K562 (cell line): ENCODE data around the gene CD14. TPM values are rescaled to one million over a fixed set of nuclear protein-coding genes. Genes with fewer than 3 reads are reported as not detected.

Experiments
- FIP1L1 ChIP-seq: fragments of 200-400 bp; formaldehyde crosslinking; IDR thresholded peaks from 2 replicates; pipeline ENCODE4 v1.6.1; 2018; ENCODE audit warnings: mild to moderate bottlenecking, low read depth, low read length; ENCODE audit not compliant: poor library complexity, severe bottlenecking
- MAFK ChIP-seq: IDR thresholded peaks from 2 replicates; pipeline ENCODE4 v1.6.1; 2011; ENCODE audit warnings: low read length, improper control_type of control experiment
- NKRF ChIP-seq: fragments of 450-650 bp; IDR thresholded peaks from 2 replicates; pipeline ENCODE4 v1.6.1; 2016; ENCODE audit warnings: borderline replicate concordance
- PHF20 ChIP-seq: fragments of 450-650 bp; IDR thresholded peaks from 2 replicates; pipeline ENCODE4 v1.6.1; 2018; ENCODE audit not compliant: partially characterized antibody
- USF1 ChIP-seq: sonication (generic); formaldehyde crosslinking; IDR thresholded peaks from 2 replicates; pipeline ENCODE4 v1.9.0; 2022; ENCODE audit warnings: mild to moderate bottlenecking, missing genetic modification reagents
- ZBTB40 ChIP-seq, 2 experiments: fragments of 450-650 bp in 1 of 2; sonication (generic) in 1 of 2; formaldehyde crosslinking in 1 of 2; IDR thresholded peaks; 2 replicates each; pipeline versions ENCODE4 v1.7.1 to v1.9.0; 2016 to 2022; ENCODE audit warnings: inconsistent platforms in 1 of 2, mild to moderate bottlenecking in 1 of 2, missing genetic modification reagents in 1 of 2
- ZBTB8A ChIP-seq: fragments of 450-650 bp; IDR thresholded peaks from 2 replicates; pipeline ENCODE4 v1.6.1; 2018; ENCODE audit warnings: mild to moderate bottlenecking, moderate library complexity; ENCODE audit not compliant: partially characterized antibody
- ZNF592 ChIP-seq: fragments of 450-650 bp; IDR thresholded peaks from 2 replicates; pipeline ENCODE4 v1.6.1; 2017; ENCODE audit warnings: antibody characterized with exemption, mild to moderate bottlenecking
- ZNF766 ChIP-seq: fragments of 200-800 bp; sonication (Bioruptor generic); conservative IDR thresholded peaks from 2 replicates; pipeline ENCODE4 v1.6.1; 2016; ENCODE audit warnings: missing genetic modification characterization, missing compliant biosample characterization
- polyA plus RNA-seq, 8 experiments: library from polyadenylated mRNA; depleted of rRNA in 4 of 8; stranded (reverse) in 5 of 8; unstranded in 3 of 8; fragments of >200 nt; fragmentation: Nextera tagmentation in 2 of 8; fragmentation: Illumina TruSeq in 1 of 8; extraction: Ambion mirVana in 2 of 8; extraction: Trizol in 1 of 8; gene quantifications; 2 replicates each; pipeline versions ENCODE4 v1.2.1 to v1.2.3, GENCODE V29; 2011 to 2014; ENCODE audit warnings: inconsistent platforms in 1 of 8, missing spikeins in 1 of 8
- total RNA-seq, 7 experiments: library from RNA; depleted of rRNA in 6 of 7; stranded (reverse); fragments of >200 nt in 6 of 7; fragmentation: Illumina TruSeq in 2 of 7; extraction: Trizol in 2 of 7; gene quantifications; 2 replicates each; pipeline versions ENCODE4 v1.2.1 to v1.2.3, GENCODE V29; 2011 to 2021; ENCODE audit warnings: low replicate concordance in 1 of 7

CD14 gene
- total and polyA plus RNA-seq, 9 of the 15 experiments (the other 6 are each of a cell fraction or from before 2014, with no cell fraction given), result 0.07 to 0.47 (median 0.14) TPM; not detected in 2

GRCh38 chr5:140664359-140665119, 31.6 kb upstream of the CD14 start, which contains the start of gene WDR55 (continued):
- peak; percentile 97 for TF ChIP-seq ZBTB40 (IDR thresholded peaks at IDR 0.05)
- no peak for TF ChIP-seq ZBTB40 (CRISPR knock-in tag; IDR thresholded peaks at IDR 0.05)
- TF ChIP-seq USF1 (CRISPR knock-in tag), result peak; percentile 42; the same call in 1 of the 2 replicates
- TF ChIP-seq NKRF, result peak; percentile 77
- no peak for TF ChIP-seq FIP1L1
- no peak for TF ChIP-seq MAFK
- TF ChIP-seq PHF20, result peak; percentile 79
- no peak for TF ChIP-seq ZNF766 (CRISPR knock-in tag)
- TF ChIP-seq ZNF592, result 0 out of 2 replicates have a peak, but pooled peaks have one; percentile 33
- TF ChIP-seq ZBTB8A, result no peak
